Mucosa of gallbladder (tissue), 1 donor: ENCODE measurements around the gene SPEM3. TPM values are rescaled to one million over a fixed set of nuclear protein-coding genes. Genes with fewer than 3 reads are reported as not detected.

Experiments used
- DNase-seq: peaks from one replicate; pipeline ENCODE4 v3.0.0-alpha.2; 2020; ENCODE audit warnings: low spot score
- total RNA-seq: library from RNA; stranded (reverse); gene quantifications from one replicate; pipeline ENCODE4 v1.2.1, GENCODE V29; 2021
- donor health status: DM: no; HTN: no; CAD: no.

SPEM3 gene
- total RNA-seq, 1 donor from 2014 or later = not detected

DNA sequence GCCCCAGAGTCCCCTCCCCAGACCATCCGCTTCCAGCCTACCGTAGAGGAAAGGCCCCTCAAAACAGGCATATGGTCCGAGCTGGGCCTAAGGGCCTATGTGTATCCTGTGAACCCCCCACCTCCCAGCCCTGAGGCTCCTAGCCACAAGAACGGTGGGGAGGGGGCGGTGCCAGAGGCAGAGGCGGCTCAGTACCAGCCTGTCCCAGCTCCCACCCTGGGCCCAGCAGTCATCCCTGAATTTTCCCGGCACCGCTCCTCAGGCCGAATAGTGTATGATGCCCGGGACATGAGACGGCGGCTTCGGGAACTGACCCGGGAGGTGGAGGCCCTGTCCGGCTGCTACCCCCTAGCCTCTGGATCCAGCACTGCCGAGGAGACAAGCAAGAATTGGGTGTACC is 7.5 kb upstream of the SPEM3 start:
- no peak for DNase-seq

GRCh38 chr17:7423679-7424078 is 5.0 kb upstream of the SPEM3 start:
- no peak for DNase-seq

- DNase-seq = no peak
These were observed 3.3 kb upstream of the SPEM3 start, which contains the start of gene SPEM2 for GRCh38 chr17:7425316-7425715. Gene SPEM2, plus strand, starts transcription at chr17:7425616. Its CDS starts 73 bp downstream, at chr17:7425689.

DNA sequence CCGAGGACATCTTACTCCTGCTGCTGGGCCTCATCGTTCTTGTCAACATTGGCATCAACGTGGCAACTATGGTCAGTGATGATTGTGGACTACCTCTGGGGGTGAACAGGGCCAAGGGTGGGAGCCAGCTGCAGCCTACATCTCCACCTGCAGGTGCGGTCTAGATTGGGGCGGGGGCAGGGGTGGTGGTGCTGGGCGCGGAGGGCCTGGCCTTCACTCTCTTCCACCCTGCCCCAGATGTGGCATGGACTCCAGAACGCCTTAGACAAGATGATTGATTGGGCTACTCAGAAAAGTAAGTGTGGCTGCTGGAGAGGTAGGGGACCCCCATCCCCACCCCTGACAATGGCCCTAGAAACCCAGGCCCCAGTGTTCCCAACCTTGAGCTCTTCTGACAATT is 2.9 kb upstream of the SPEM3 start:
- DNase-seq = no peak

DNA sequence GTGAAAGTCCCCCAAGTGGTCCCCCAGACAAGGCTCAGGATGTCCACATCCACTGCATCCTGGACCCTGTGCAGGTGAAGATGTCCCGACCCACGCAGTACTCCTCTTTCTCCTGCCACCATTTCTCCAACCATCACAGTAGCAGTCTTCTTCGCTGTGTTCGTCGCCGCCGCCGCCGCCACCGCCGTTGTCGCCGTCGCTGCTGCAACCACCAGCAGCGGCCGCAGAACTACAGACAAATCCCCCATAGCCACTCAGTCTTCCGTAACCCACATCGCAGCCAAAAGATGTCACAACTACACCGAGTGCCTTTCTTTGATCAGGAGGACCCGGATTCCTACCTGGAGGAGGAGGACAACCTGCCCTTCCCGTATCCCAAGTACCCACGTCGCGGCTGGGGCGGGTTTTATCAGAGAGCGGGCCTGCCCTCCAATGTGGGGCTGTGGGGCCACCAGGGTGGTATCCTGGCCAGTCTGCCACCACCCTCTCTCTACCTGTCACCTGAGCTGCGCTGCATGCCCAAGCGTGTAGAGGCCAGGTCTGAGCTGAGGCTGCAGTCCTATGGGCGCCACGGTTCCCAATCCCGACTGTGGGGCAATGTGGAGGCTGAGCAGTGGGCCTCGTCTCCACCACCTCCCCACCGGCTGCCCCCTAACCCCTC is 2.3 kb upstream of the SPEM3 start:
- DNase-seq = no peak

GRCh38 chr17:7426896-7427489 is 1.7 kb upstream of the SPEM3 start:
- DNase-seq = no peak

DNA sequence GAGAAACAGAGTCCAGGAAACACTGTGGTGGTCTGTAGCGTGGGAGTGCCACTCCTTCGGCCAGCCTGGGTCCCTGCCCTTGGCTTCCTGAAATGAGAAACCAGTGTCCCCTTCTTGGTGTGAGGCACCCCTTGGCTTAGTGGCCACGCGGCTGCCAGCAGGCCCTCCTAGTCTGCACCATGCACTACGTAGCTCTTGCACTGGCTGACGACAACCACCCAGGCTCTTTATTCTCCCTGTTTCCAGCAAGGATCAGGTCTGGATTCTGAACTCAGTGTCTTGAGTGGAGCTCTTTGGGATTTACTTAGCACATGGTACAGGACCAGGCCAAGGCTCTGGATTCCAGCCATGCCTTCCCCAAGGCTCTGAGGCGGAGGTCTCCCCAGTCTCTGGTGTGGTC is 1.1 kb upstream of the SPEM3 start:
- DNase-seq = no peak

GRCh38 chr17:7429722-7430121 is 1.1 kb downstream of the SPEM3 start:
- DNase-seq = no peak

- no peak for DNase-seq
These were observed 2.6 kb downstream of the SPEM3 start for GRCh38 chr17:7431231-7431630.

DNA sequence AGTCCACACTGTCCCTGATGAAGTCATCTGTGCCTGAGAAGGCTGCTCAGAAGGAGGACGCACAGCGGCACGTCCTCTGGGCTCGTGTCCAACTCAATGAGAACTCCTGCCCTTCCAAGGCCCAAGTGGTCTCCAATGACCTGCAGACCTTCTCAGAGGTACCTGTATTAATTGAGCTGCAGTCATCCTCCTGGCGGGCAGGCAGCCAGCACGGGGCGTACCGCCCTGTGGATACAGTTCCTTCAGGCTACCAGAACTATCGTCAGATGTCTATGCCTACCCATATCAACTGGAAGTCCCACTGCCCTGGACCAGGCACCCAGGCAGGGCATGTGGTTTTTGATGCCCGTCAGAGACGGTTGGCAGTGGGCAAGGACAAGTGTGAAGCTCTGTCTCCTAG is 3.6 kb downstream of the SPEM3 start:
- DNase-seq = no peak

DNA sequence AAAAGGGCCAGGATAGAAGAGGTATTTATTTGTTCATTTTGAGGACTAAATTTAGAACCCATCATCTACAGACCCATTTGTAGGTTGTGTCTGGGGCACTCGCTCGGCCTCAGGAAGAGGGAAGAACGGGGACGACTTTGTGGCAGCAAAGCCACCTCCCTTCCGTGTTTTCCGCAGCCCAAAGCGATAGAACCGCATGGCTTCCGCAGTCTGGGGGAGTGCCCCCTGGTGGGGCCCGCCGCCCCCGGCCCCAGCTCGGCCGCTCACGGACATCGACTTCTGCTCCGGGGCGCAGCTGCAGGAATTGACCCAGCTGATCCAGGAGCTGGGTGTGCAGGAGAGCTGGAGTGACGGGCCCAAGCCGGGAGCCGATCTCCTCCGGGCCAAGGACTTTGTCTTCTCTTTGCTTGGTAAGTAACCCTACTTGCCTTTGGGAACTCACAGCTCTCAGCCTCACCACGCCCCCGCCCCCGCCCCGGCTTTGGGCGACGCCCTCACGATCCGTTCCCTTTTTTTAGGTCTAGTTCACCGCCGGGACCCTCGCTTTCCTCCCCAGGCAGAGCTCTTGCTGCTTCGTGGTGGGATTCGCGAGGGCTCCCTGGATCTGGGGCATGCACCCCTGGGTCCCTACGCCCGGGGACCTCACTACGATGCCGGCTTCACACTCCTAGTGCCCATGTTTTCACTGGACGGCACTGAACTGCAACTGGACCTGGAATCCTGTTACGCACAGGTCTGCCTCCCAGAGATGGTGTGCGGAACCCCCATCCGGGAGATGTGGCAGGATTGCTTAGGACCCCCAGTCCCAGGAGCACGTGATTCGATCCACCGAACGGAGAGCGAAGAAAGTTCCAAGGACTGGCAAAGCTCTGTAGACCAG is 7.3 kb downstream of the SPEM3 start:
- peak; percentile 29 for DNase-seq

GRCh38 chr17:7436556-7437368 is 8.1 kb downstream of the SPEM3 start:
- peak; percentile 82 for DNase-seq

GRCh38 chr17:7437369-7437863 is 8.8 kb downstream of the SPEM3 start:
- DNase-seq = no peak

DNA sequence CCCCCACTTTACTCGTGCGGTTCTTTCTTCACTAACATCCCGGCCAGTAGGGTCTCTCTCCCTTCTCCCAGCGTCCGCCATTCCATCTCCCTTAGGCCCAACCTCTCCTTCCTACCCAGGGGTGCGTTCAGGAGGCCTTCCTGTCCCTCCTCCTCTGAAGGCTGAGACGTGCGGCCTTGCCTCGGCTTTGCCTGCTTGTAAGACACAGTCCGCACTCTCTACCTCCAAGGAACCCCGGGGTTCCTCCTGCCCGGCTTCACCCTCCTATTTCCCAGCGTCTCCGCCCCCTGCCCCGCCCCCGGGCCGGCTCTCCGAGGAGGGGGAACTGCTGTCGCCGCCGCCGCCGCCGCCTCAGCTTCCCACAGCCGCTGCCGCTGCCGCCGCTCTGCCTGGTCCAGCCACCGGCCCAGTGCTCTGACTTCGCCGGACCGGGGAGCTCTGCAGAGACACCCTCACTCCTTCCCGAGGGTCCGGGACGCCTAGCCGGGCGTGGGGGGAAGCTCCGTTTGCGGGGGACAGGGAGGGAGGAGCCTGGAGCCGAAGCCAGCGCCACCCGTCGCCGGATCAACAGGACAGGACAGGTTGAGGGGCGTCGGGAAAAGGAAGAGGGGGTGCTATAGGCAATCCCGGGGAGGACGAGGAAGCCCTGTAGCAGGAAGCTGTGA is 9.4 kb downstream of the SPEM3 start:
- peak; percentile 53 for DNase-seq

DNA sequence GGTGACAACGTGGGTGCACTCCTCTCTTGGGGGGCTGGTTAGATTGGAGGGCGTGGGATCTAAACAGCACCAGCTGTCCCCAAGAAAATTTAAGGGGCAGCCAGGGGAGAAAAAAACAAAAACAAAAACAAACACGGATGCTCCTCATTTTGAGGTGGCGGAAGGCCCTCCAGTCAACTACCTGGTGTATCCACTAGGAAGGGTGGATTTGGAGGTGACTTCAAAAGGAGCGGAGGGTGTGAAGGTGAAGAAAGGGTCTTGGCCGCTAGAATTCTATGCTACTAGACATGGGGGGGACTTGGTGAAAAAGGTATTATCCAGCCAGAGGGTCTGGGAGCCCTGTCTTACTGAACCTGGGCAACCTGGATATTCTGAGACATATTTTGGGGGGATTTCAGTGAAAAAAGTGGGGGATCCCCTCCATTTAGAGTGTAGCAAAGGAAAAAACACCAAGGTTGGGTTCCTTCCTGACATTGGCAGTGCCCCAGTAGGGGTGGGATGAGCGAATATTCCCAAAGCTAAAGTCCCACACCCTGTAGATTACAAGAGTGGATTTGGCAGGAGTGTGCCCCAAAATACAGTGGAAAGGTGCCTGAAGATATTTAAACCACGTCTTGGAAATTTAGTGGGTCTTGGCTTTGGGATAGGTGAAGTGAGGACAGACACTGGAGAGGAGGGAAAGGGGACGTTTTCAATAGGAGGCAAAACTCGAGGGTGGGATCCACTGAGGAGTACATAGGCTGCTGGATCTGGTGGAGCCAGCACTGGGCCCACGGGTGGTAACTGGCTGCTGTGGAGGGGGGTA is 10.2 kb downstream of the SPEM3 start:
- DNase-seq = no peak

- no peak for DNase-seq
These were observed 10.9 kb downstream of the SPEM3 start, which contains the start of gene FGF11 for GRCh38 chr17:7439462-7440112. Gene FGF11, plus strand, starts transcription at chr17:7439512. Its CDS starts 109 bp downstream, at chr17:7439621.

DNA sequence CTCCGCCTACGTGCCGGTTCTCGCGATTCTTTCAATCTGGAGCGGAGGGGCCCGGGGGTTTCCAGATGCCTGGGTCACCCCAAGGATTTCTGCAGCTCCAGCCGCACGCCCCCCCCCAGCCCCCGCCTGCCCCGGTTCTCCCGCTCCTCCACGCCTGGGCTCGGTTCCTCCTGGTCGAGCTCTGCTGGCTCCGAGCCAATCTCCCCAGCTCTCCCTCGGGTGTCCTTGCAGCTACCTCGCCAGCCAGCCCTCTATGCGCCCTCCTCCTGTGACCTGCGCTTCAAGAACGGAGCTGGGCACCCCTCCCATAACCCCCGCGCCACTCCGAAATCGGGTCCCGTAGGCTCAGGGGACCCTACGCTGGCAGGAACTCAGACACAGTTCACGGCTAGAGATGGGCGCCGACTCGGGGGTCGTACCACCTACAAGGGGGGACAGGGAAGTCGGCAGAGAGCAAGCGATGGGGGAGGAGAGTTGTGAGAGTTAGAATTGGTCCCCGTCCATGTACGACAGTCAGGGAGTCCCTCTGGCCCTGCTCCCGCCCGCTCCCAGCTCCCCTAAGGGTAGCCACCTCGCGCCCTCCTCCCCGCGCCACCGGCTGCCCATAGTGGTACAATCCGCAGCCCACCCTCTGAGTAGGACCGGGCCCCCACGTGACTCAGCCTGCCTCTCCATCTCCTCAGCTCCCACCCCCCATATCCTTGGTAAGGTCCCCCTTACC is 11.6 kb downstream of the SPEM3 start:
- DNase-seq = peak; percentile 39

DNA sequence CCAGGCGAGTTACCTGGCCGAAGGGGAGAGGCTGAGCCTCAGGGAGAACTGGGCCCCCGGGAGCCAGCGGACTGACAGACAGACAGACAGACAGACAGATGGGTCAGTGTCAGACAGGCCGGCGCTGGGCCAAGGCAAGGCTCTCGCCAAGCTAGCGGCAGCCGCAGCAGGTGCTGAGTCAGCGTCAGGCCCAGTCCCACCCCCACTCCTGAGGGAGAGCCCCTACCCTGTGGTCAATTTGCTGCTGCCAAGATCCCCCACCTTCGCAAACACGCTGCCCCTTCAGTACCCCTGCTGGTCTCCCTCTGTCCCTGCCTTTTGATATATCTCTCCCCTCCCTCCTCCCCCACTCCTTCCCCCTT is 12.2 kb downstream of the SPEM3 start:
- no peak for DNase-seq

GRCh38 chr17:7441266-7441665 is 12.6 kb downstream of the SPEM3 start:
- no peak for DNase-seq
